ENCODE measurements around the gene RASSF3. TPM values are rescaled to one million over a fixed set of nuclear protein-coding genes. Genes with fewer than 3 reads are reported as not detected.

RASSF3 gene
- total and polyA plus RNA-seq, 9 donors, result 32.5 to 69.1 (median 59.8) TPM

GRCh38 chr12:64746663-64747062 is 136.4 kb downstream of the RASSF3 start:
- no peaks in the 10 kb centered on the region for H3K27me3 ChIP-seq (ENCODE audit: control insufficient read depth, insufficient read depth, low read length)
- H3K9me3 ChIP-seq (replicated peaks; ENCODE audit: control insufficient read depth, low read depth, low read length), result no peaks in the 10 kb centered on the region
- no peaks in the 10 kb centered on the region for H3K4me1 ChIP-seq (ENCODE audit: control insufficient read depth, insufficient read depth, low read length)
- no peak for DNase-seq
- H3K27ac ChIP-seq (ENCODE audit: low read length), result no peak overlapping the region
- peaks cover 50% of the 10 kb centered on the region for H3K36me3 ChIP-seq (ENCODE audit: control insufficient read depth, insufficient read depth, low read length)
- WGBS (ENCODE audit: insufficient coverage), result 100% methylated on average over 1 of the region's 2 CpGs
- no peak overlapping the region for H3K4me3 ChIP-seq (ENCODE audit: low read length)

Other genes starting within 250 kb of the RASSF3 start
- 0.80 TPM for gene C12orf56, start 219.7 kb upstream of the RASSF3 start, total RNA-seq
- gene C12orf56, start 219.7 kb upstream of the RASSF3 start, polyA plus RNA-seq (ENCODE audit: insufficient read depth in 1 of 8, insufficient read length in 8 of 8, low replicate concordance in 1 of 8), result 1 to 10 TPM in 5 of 8 donors, under 1 TPM in 3; 0.65 to 2.7 (median 1.3) TPM
- gene XPOT, start 206.1 kb upstream of the RASSF3 start, total RNA-seq, result 37.2 TPM
- 10 to 100 TPM; 24.1 to 48.6 (median 38.3) TPM for gene XPOT, start 206.1 kb upstream of the RASSF3 start, polyA plus RNA-seq (ENCODE audit: insufficient read depth in 1 of 8, insufficient read length in 8 of 8, low replicate concordance in 1 of 8)
- 17.5 TPM for gene TBK1, start 158.4 kb upstream of the RASSF3 start, total RNA-seq
- gene TBK1, start 158.4 kb upstream of the RASSF3 start, polyA plus RNA-seq (ENCODE audit: insufficient read depth in 1 of 8, insufficient read length in 8 of 8, low replicate concordance in 1 of 8), result 10 to 100 TPM; 13.3 to 18.3 (median 14.0) TPM
- 65.7 TPM for gene GNS, start 148.9 kb downstream of the RASSF3 start, total RNA-seq
- gene GNS, start 148.9 kb downstream of the RASSF3 start, polyA plus RNA-seq (ENCODE audit: insufficient read depth in 1 of 8, insufficient read length in 8 of 8, low replicate concordance in 1 of 8), result 10 to 100 TPM; 52.3 to 85.0 (median 68.7) TPM
- gene TBC1D30, start 214.2 kb downstream of the RASSF3 start, total RNA-seq, result 0.98 TPM
- gene TBC1D30, start 214.2 kb downstream of the RASSF3 start, polyA plus RNA-seq (ENCODE audit: insufficient read depth in 1 of 8, insufficient read length in 8 of 8, low replicate concordance in 1 of 8), result 1 to 10 TPM; 1.1 to 2.5 (median 1.4) TPM